SK-N-SH (cell line): Measurements from ENCODE around the gene MET.

Source experiments
- CTCF ChIP-seq: fragments of 200-600 bp; sonication (generic); IDR thresholded peaks from 2 replicates; pipeline ENCODE4 v1.6.1; 2017; ENCODE audit warnings: antibody characterized with exemption, mild to moderate bottlenecking, moderate library complexity
- EZH2phosphoT487 ChIP-seq: fragments of 200-600 bp; sonication (generic); IDR thresholded peaks from 2 replicates; pipeline ENCODE4 v1.6.1; 2017; ENCODE audit warnings: low read depth, mixed run types, mild to moderate bottlenecking, antibody characterized with exemption, moderate library complexity, borderline replicate concordance
- RFX5 ChIP-seq: IDR thresholded peaks from 2 replicates; pipeline ENCODE4 v1.6.1; 2012; ENCODE audit warnings: mild to moderate bottlenecking, improper control_type of control experiment, low read length

- no peak for TF ChIP-seq CTCF
- no peak for TF ChIP-seq EZH2phosphoT487
- TF ChIP-seq RFX5: no peak
These were observed 41.6 kb upstream of the MET start for GRCh38 chr7:116630357-116630756.
